Chondrocyte (in vitro differentiated cells): ENCODE data around the gene KIAA0825. TPM values are rescaled to one million over a fixed set of nuclear protein-coding genes. Genes with fewer than 3 reads are reported as not detected.
"Not testable (repeated sequence)": the region's sequence is repeated elsewhere in the genome, so short reads cannot be mapped to it uniquely, and the experiment has no call there.

Source experiments
- DNase-seq: peaks from one replicate; pipeline ENCODE4 v3.0.0; 2021; ENCODE audit warnings: mixed read lengths, low spot score
- H3K27ac Mint-ChIP-seq: one replicate; pipeline ENCODE4 v1.8.0; 2021; ENCODE audit warnings: mild to moderate bottlenecking, moderate library complexity, mixed read lengths; ENCODE audit not compliant: unreplicated experiment
- H3K27me3 Mint-ChIP-seq: 2 replicates; pipeline ENCODE4 v1.8.0; 2021; ENCODE audit warnings: low read depth, mixed read lengths
- H3K36me3 Mint-ChIP-seq: 2 replicates; pipeline ENCODE4 v1.8.0; 2021; ENCODE audit warnings: low read depth, mixed read lengths
- H3K4me1 Mint-ChIP-seq: 2 replicates; pipeline ENCODE4 v1.8.0; 2021; ENCODE audit warnings: low read depth, mild to moderate bottlenecking, mixed read lengths
- H3K4me3 Mint-ChIP-seq: one replicate; pipeline ENCODE4 v1.8.0; 2021; ENCODE audit warnings: mild to moderate bottlenecking, moderate library complexity, mixed read lengths; ENCODE audit not compliant: unreplicated experiment
- H3K9me3 Mint-ChIP-seq: 2 replicates; pipeline ENCODE4 v1.8.0; 2021; ENCODE audit warnings: low read depth, mixed read lengths
- CTCF ChIP-seq: fragments of 200-600 bp; sonication (generic); IDR thresholded peaks from 2 replicates; pipeline ENCODE4 v1.5.0; 2021; ENCODE audit warnings: antibody characterized with exemption, mild to moderate bottlenecking, moderate library complexity
- total RNA-seq: library from RNA; stranded (reverse); gene quantifications from 3 replicates; pipeline ENCODE4 v1.2.1, GENCODE V29; 2021

The KIAA0825 gene
- total RNA-seq, 1 donor from 2014 or later, result 3.4 TPM

- Mint-ChIP-seq H3K27me3 (no peaks in the 10 kb centered on the region), H3K27ac (no peak overlapping the region), H3K4me1 (peaks cover 9% of the 10 kb centered on the region), H3K9me3 (peaks cover 1% of the 10 kb centered on the region), H3K36me3 (no peaks in the 10 kb centered on the region), H3K4me3 (no peak overlapping the region)
- TF ChIP-seq CTCF, result no peak
- no peak for DNase-seq
Observed at GRCh38 chr5:94181895-94182294, 436.5 kb downstream of the KIAA0825 start.

GRCh38 chr5:94180761-94181160, 437.6 kb downstream of the KIAA0825 start:
- Mint-ChIP-seq H3K27ac (no peak overlapping the region), H3K4me1 (peaks cover 12% of the 10 kb centered on the region), H3K27me3 (no peaks in the 10 kb centered on the region), H3K36me3 (no peaks in the 10 kb centered on the region), H3K9me3 (no peaks in the 10 kb centered on the region), H3K4me3 (no peak overlapping the region)
- no peak for DNase-seq
- TF ChIP-seq CTCF, result no peak

- Mint-ChIP-seq H3K9me3 (no peaks in the 10 kb centered on the region), H3K27me3 (no peaks in the 10 kb centered on the region), H3K4me3 (no peak overlapping the region), H3K36me3 (no peaks in the 10 kb centered on the region), H3K4me1 (peaks cover 20% of the 10 kb centered on the region), H3K27ac (no peak overlapping the region)
- no peak for DNase-seq
- no peak for TF ChIP-seq CTCF
Observed at GRCh38 chr5:94175912-94176311, 442.5 kb downstream of the KIAA0825 start.

GRCh38 chr5:94174748-94175411, 443.5 kb downstream of the KIAA0825 start:
- Mint-ChIP-seq H3K36me3 (no peaks in the 10 kb centered on the region), H3K9me3 (no peaks in the 10 kb centered on the region), H3K4me1 (peaks cover 20% of the 10 kb centered on the region), H3K27ac (no peak overlapping the region), H3K27me3 (no peaks in the 10 kb centered on the region), H3K4me3 (no peak overlapping the region)
- DNase-seq, result no peak
- TF ChIP-seq CTCF, result no peak

GRCh38 chr5:94173100-94173499, 445.3 kb downstream of the KIAA0825 start:
- Mint-ChIP-seq H3K4me1 (peaks cover 16% of the 10 kb centered on the region), H3K36me3 (no peaks in the 10 kb centered on the region), H3K27ac (no peak overlapping the region), H3K4me3 (no peak overlapping the region), H3K9me3 (no peaks in the 10 kb centered on the region), H3K27me3 (no peaks in the 10 kb centered on the region)
- no peak for DNase-seq
- TF ChIP-seq CTCF, result no peak

- H3K27ac Mint-ChIP-seq, H3K4me1 Mint-ChIP-seq, H3K9me3 Mint-ChIP-seq, DNase-seq, H3K4me3 Mint-ChIP-seq, H3K36me3 Mint-ChIP-seq, H3K27me3 Mint-ChIP-seq: not testable (repeated sequence)
Observed at GRCh38 chr5:94171070-94171469, 447.3 kb downstream of the KIAA0825 start.

GRCh38 chr5:94170158-94170557, 448.2 kb downstream of the KIAA0825 start:
- not testable (repeated sequence) for H3K4me3 Mint-ChIP-seq, H3K9me3 Mint-ChIP-seq, H3K36me3 Mint-ChIP-seq, H3K27me3 Mint-ChIP-seq, H3K4me1 Mint-ChIP-seq, H3K27ac Mint-ChIP-seq, DNase-seq
